HepG2 (cell line): ENCODE results near the gene MXRA7. TPM values are rescaled to one million over a fixed set of nuclear protein-coding genes. Genes with fewer than 3 reads are reported as not detected.

Experiments used
- ATAD3A ChIP-seq: sonication (generic); formaldehyde crosslinking; IDR thresholded peaks from 2 replicates; pipeline ENCODE4 v1.4.0; 2020; ENCODE audit warnings: missing genetic modification reagents
- GTF3A ChIP-seq: sonication (generic); formaldehyde crosslinking; conservative IDR thresholded peaks from 2 replicates; pipeline ENCODE4 v1.4.0; 2020; ENCODE audit warnings: mild to moderate bottlenecking, missing genetic modification reagents
- HBP1 ChIP-seq: IDR thresholded peaks from 2 replicates; pipeline ENCODE4 v1.6.1; 2016; ENCODE audit warnings: low read depth, control low read depth
- IKZF1 ChIP-seq: fragments of 450-650 bp; IDR thresholded peaks from 2 replicates; pipeline ENCODE4 v1.7.1; 2016
- MEF2D ChIP-seq: sonication (generic); formaldehyde crosslinking; IDR thresholded peaks from 2 replicates; pipeline ENCODE4 v1.5.1; 2020; ENCODE audit warnings: mild to moderate bottlenecking, missing genetic modification reagents
- MTF2 ChIP-seq: sonication (generic); formaldehyde crosslinking; IDR thresholded peaks from 2 replicates; pipeline ENCODE4 v1.5.0; 2020; ENCODE audit warnings: missing genetic modification reagents, borderline replicate concordance
- PITX1 ChIP-seq: sonication (generic); formaldehyde crosslinking; IDR thresholded peaks from 2 replicates; pipeline ENCODE4 v1.5.1; 2020; ENCODE audit warnings: mild to moderate bottlenecking, missing genetic modification reagents
- SNRNP70 ChIP-seq: fragments of 200-400 bp; formaldehyde crosslinking; IDR thresholded peaks from 2 replicates; pipeline ENCODE4 v1.6.1; 2017; ENCODE audit warnings: mild to moderate bottlenecking, low read depth, low read length, moderate library complexity
- STAT6 ChIP-seq: sonication (generic); formaldehyde crosslinking; IDR thresholded peaks from 2 replicates; pipeline ENCODE4 v1.4.0; 2020; ENCODE audit warnings: missing genetic modification reagents, mild to moderate bottlenecking, borderline replicate concordance
- ZBTB7B ChIP-seq: sonication (generic); formaldehyde crosslinking; IDR thresholded peaks from 2 replicates; pipeline ENCODE4 v1.4.0; 2020; ENCODE audit warnings: missing genetic modification reagents
- ZFP41 ChIP-seq: sonication (generic); formaldehyde crosslinking; IDR thresholded peaks from 2 replicates; pipeline ENCODE4 v1.4.0; 2020; ENCODE audit warnings: mild to moderate bottlenecking, missing genetic modification reagents, borderline replicate concordance
- ZNF274 ChIP-seq: sonication (generic); formaldehyde crosslinking; IDR thresholded peaks from 2 replicates; pipeline ENCODE4 v1.5.1; 2020; ENCODE audit warnings: mild to moderate bottlenecking, missing genetic modification reagents
- ZNF414 ChIP-seq: sonication (generic); formaldehyde crosslinking; IDR thresholded peaks from 2 replicates; pipeline ENCODE4 v1.5.0; 2020; ENCODE audit warnings: missing genetic modification reagents
- ZNF441 ChIP-seq: sonication (generic); formaldehyde crosslinking; IDR thresholded peaks from 2 replicates; pipeline ENCODE4 v1.7.0; 2021; ENCODE audit warnings: missing genetic modification reagents, borderline replicate concordance
- ZNF503 ChIP-seq: sonication (generic); formaldehyde crosslinking; IDR thresholded peaks from 2 replicates; pipeline ENCODE4 v1.4.0; 2020; ENCODE audit warnings: missing genetic modification reagents
- ZNF75D ChIP-seq: sonication (generic); formaldehyde crosslinking; IDR thresholded peaks from 2 replicates; pipeline ENCODE4 v1.8.1; 2023; ENCODE audit warnings: missing genetic modification reagents, mild to moderate bottlenecking, borderline replicate concordance
- ZSCAN9 ChIP-seq: IDR thresholded peaks from 2 replicates; pipeline ENCODE4 v1.6.1; 2016; ENCODE audit warnings: borderline replicate concordance
- polyA plus RNA-seq, 8 experiments: library from polyadenylated mRNA; depleted of rRNA in 3 of 8; stranded (reverse) in 7 of 8; unstranded in 1 of 8; fragments of >200 nt; fragmentation: Illumina TruSeq in 4 of 8; extraction: Trizol in 4 of 8; gene quantifications; 2 replicates each; pipeline versions ENCODE4 v1.2.1 to v1.2.3, GENCODE V29; 2011 to 2016; ENCODE audit warnings: low read depth in 4 of 8, missing spikeins in 1 of 8, mixed read lengths in 1 of 8; ENCODE audit not compliant: insufficient read depth in 1 of 8
- total RNA-seq, 5 experiments: library from RNA; depleted of rRNA; stranded (reverse); fragments of >200 nt; fragmentation: Illumina TruSeq; extraction: Trizol; gene quantifications; 2 replicates each; pipeline ENCODE4 v1.2.3, GENCODE V29; 2016; ENCODE audit warnings: low read depth in 1 of 5
- TF ChIP-seq, protein P1 (sequence below): sonication (generic); formaldehyde crosslinking; IDR thresholded peaks from 2 replicates; pipeline ENCODE4 v1.8.1; 2023; ENCODE audit warnings: mild to moderate bottlenecking, missing genetic modification reagents

Gene MXRA7
- total and polyA plus RNA-seq, 2 of the 13 experiments (the other 11 are each of a cell fraction or from before 2014, with no cell fraction given) = 44.8 to 112 TPM

GRCh38 chr17:76737082-76737675 lies 26.4 kb upstream of the MXRA7 start, which contains the start of gene SRSF2 (continued):
- no peak for TF ChIP-seq STAT6 (CRISPR knock-in tag)
- TF ChIP-seq IKZF1 = no peak
- TF ChIP-seq ZBTB7B (CRISPR knock-in tag) = peak; percentile 89
- TF ChIP-seq ZSCAN9 = no peak; the same call in 1 of the 2 replicates
- TF ChIP-seq, protein P1, sequence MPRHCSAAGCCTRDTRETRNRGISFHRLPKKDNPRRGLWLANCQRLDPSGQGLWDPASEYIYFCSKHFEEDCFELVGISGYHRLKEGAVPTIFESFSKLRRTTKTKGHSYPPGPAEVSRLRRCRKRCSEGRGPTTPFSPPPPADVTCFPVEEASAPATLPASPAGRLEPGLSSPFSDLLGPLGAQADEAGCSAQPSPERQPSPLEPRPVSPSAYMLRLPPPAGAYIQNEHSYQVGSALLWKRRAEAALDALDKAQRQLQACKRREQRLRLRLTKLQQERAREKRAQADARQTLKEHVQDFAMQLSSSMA (CRISPR knock-in tag) = peak; percentile 91
- no peak for TF ChIP-seq ATAD3A (CRISPR knock-in tag)
- TF ChIP-seq ZFP41 (CRISPR knock-in tag) = no peak
- TF ChIP-seq MEF2D (CRISPR knock-in tag) = peak; percentile 75; the same call in 1 of the 2 replicates
- TF ChIP-seq ZNF503 = peak; percentile 95
- 0 out of 2 replicates have a peak, but pooled peaks have one; percentile 87 for TF ChIP-seq GTF3A (CRISPR knock-in tag)
- TF ChIP-seq HBP1 (CRISPR knock-in tag) = peak; percentile 96
- peak; percentile 92 for TF ChIP-seq ZNF414 (CRISPR knock-in tag)
- no peak for TF ChIP-seq ZNF75D (CRISPR knock-in tag)
- TF ChIP-seq PITX1 (CRISPR knock-in tag) = peak; percentile 81; the same call in 1 of the 2 replicates
- peak; percentile 56; the same call in 1 of the 2 replicates for TF ChIP-seq ZNF441 (CRISPR knock-in tag)
- no peak; the same call in 1 of the 2 replicates for TF ChIP-seq ZNF274
- TF ChIP-seq SNRNP70 = no peak
- peak; percentile 96 for TF ChIP-seq MTF2
